ENCODE measurements around the gene NCAN.
"Not testable (repeated sequence)": the region's sequence is repeated elsewhere in the genome, so short reads cannot be mapped to it uniquely, and the experiment has no call there.

Gene NCAN

GRCh38 chr19:19201697-19202630 lies 9.8 kb upstream of the NCAN start:
- DNase-seq: no peak

DNA sequence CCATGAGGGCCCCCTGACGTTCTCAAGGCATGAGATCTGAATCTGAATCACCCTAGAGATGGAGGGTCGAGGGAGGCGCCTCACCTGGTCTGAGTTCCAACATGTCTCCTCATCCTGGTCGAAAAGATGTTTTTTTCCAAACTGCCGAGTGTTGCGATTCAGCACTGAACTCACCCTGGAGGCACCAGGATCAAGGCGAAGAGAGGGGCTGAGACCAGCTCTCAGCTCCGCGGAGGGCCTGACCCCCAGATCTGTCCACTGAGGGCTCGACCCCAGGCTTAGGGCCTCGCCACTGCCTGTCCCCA lies 9.1 kb upstream of the NCAN start:
- DNase-seq: no peak

- peak; percentile 91 for DNase-seq
Measured at GRCh38 chr19:19203012-19203856, 8.5 kb upstream of the NCAN start, which contains the start of gene NR2C2AP. Gene NR2C2AP, minus strand, starts transcription at chr19:19203414. Its CDS starts 354 bp downstream, at chr19:19203060.

- DNase-seq: no peak
Measured at GRCh38 chr19:19204181-19204580, 7.6 kb upstream of the NCAN start.

DNA sequence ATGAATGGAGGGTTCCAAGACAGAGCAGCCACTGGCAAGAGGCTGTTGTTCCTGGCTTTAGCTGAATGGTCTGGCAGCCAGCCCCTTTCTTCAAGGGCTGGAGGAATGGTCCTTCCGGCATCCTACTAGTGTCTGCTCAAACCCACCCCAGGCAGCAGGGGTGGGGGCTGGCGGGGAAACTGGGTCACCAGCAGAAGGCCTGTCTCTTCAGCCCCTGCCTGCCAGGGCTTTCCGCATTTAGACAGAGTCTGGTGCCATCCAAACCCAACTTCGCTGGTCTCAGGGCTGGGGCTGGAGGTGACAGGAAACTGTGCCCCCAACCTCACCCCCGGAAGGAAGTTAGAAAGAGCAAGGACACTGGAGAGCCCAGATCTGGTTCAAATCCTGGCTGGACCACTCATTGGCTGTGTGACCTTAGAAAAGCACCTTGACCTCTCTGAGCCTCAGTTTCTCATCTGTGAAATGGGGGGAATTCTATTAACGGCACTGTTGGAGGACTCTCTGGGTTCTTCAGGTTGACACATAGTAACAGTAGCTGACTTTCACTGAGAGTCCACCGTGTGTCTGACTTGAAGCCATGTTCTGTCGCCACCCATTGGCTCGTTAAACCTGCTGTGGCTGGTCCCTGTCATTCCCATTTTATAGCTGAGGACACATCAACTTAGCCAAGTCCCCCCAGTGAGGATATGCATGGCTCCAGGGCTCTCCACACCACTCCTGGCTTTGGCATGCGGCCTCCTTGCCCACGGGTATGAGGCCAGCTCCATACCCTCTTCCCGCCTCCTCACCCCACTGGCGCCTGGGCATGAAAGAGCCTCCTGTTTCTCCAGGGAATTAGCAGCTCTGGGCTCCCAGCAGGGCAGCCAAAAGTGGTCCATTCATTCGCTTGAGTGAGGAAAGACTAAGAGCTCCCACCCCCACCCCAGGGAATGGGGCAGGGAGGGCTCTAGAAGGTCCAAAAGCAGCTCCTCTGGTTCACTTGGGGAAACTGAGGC lies 6.0 kb upstream of the NCAN start:
- DNase-seq: no peak

GRCh38 chr19:19206938-19207337 lies 4.8 kb upstream of the NCAN start:
- no peak for DNase-seq

- no peak for DNase-seq
Measured at GRCh38 chr19:19207637-19208572, 3.9 kb upstream of the NCAN start.

DNA sequence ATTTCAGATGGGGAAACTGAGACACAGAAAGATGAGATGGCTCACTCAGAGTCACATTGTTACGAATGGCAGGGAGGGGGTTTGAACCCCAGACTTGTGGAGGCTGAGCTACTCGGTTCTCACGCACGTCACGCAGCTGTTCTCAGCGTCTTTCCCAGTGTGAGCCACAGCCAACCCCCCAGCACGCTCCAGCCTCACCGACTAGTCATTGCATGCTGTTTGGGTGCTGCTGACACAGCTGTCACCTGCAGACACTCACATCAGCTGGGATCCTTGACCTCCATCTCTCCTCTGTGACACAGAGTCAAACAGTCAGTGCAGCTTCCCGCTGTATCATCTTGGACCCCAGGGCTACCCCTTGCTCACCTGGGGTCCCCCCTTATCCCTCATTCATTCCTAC lies 2.4 kb upstream of the NCAN start:
- DNase-seq: no peak

DNA sequence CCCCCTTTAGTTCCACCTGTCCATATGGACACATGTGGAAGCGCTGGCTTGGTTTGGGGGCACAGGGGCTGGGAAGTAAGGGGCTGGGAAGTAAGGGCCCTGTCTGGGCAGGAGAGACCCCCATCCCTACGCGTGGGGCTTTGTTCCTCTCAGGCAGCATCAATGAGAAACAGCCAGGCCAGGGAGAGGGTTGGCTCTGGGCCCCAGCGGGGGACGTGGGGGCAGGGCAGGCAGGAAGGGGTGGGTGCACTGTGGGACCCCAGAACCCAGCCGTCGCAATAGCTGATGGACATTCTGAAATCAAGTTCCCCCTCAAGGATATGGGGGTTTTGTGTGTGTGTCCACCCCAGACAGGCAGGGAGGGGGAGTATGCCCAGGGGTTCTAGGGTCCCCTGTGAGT lies 1.2 kb downstream of the NCAN start:
- DNase-seq: no peak

- no peak for DNase-seq
Measured at GRCh38 chr19:19213426-19214158, 1.8 kb downstream of the NCAN start.

DNA sequence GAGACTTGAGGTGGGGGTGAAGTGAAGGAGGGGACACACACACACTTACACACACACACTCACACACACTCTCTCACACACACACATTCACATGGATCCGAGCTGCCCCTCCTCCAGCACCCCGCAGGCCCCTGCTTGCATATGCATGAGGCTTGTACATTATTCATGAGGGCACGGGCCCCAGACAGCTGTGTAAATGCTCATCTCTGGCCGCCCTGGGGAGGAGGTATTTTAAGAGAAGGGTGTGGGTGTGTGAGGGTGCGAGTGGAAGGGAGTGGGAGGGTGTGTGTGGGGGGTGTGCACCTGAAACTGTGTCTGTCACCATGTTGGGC lies 2.4 kb downstream of the NCAN start:
- DNase-seq: no peak

DNA sequence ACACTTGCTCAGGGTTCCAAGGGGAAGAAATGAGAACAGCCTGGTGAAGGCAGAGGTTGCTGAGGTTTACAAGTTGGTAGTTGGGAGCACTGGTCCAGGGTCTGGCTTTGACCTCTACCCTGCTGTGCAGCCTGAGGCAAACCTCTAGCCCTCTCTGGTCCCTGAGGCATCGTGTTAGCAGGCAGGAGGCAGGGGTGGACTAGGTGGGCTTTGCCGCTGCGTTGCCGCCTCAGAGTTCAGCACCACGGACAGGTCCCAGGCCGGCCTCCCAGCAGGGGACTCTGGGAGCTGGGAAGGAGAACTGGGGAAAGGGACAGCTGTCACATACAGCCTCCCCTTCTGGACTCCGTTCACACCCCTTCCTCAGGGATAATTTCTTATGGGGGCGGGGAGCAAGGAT lies 3.1 kb downstream of the NCAN start:
- DNase-seq: no peak

DNA sequence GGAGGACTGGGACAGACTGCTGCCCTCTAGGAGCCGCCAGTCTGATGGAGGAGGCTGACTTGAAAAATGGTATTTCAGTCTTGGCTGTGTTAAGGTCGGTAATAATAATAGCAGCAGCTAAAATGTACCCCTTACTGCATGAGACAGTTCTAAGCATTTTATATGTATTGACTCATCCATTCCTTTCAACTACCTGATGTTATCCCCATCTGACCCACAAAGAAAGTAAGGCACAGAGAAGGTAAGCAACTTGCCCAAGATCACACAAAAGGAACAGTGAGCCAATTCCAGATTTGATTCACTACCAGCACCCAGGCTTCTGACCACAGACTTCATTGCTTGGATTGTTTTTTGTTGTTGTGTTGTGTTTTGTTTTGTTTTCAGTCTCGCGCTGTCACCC lies 4.0 kb downstream of the NCAN start:
- DNase-seq: no peak

- DNase-seq: no peak
Measured at GRCh38 chr19:19217099-19217498, 5.3 kb downstream of the NCAN start.

DNA sequence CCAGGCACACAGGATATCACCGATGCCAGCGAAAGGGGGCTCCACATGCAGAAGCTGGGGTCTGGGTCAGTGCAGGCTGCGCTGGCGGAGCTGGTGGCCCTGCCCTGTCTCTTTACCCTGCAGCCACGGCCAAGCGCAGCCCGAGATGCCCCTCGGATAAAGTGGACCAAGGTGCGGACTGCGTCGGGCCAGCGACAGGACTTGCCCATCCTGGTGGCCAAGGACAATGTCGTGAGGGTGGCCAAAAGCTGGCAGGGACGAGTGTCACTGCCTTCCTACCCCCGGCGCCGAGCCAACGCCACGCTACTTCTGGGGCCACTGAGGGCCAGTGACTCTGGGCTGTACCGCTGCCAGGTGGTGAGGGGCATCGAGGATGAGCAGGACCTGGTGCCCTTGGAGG lies 7.2 kb downstream of the NCAN start:
- DNase-seq: no peak

GRCh38 chr19:19221000-19221399 lies 9.2 kb downstream of the NCAN start:
- DNase-seq: not testable (repeated sequence)

- DNase-seq: no peak
Measured at GRCh38 chr19:19223060-19223459, 11.3 kb downstream of the NCAN start.

DNA sequence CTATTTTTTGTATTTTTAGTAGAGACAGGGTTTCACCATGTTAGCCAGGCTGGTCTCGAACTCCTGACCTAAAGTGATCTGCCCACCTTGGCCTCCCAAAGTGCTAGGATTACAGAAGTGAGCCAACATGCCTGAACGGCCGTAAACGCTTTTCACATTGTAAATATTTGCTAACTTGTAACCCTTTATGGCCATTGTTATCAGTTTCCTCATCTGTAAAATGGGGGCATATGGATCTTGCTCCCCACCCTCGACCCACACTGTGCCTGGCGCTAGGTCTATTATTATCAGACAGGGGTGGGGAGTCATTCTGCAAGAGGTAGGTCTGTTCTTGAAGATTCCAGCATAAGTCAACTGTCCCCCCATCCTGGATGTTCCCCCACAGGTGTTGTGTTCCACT lies 11.9 kb downstream of the NCAN start:
- DNase-seq: no peak

GRCh38 chr19:19224150-19224851 lies 12.5 kb downstream of the NCAN start:
- no peak for DNase-seq

DNA sequence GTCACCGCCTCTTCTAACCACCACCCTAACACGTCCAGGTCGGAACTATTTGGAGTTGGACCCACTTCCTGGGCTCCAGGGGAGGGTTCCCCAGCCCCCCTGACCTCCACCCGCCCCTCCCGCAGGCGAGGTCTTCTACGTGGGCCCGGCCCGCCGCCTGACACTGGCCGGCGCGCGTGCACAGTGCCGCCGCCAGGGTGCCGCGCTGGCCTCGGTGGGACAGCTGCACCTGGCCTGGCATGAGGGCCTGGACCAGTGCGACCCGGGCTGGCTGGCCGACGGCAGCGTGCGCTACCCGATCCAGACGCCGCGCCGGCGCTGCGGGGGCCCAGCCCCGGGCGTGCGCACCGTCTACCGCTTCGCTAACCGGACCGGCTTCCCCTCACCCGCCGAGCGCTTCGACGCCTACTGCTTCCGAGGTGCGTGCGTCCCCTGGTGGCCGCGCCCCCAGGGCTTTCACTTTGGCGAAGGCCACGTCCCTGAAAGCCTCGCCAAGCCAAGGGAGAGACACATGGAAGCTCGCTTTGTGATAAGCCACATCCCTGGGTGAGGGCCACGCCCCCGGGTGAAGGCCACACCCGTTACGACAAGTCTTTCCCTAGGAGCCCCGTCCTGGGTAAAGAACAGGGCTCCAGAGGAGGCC lies 13.2 kb downstream of the NCAN start:
- peak; percentile 76 for DNase-seq
